Inflammatory macrophage treated with lipopolysaccharide for 1 hour (primary cell): ENCODE results near the gene SMARCA2.

Experiments used
- DNase-seq, 2 donors: peaks; one replicate each; pipeline ENCODE4 v3.0.0-alpha.2; 2020 to 2022

Gene SMARCA2

DNA sequence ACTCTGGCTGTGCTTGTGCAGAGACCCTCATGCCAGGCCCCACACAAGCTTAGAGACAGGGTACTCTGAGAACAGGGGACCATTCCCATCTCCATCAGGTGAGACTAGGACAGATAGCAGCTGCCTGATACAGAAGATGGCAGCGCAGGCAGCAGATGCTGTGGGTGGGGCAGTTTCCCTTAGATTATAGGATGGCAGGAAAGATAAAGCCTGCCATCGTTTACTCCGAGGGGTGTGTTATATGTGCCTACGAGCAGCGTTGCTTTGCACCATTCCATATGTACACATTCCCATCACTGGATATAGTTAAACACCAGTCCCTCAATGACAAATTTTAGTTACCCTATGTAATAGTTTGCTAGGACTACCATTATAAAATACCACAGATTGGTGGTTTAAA, 135.2 kb downstream of the SMARCA2 start:
- DNase-seq = no peak

DNA sequence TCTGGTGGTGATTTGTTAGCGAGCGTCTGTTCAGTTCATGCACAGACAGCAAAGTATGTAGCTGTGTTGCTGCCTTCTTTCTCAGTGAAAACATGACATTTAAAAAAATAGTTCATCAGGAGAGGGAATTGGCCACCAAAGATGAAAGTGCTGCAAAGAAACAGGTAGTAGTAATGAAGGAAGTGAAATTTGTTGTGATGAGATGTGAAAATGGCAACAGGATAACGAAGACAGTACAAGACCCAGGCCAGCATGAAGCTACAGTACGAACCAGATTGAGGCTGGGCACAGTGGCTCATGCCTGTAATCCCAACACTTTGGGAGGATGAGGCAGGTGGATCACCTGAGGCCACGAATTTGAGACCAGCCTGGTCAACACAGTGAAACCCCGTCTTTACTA, 136.0 kb downstream of the SMARCA2 start:
- no peak for DNase-seq

DNA sequence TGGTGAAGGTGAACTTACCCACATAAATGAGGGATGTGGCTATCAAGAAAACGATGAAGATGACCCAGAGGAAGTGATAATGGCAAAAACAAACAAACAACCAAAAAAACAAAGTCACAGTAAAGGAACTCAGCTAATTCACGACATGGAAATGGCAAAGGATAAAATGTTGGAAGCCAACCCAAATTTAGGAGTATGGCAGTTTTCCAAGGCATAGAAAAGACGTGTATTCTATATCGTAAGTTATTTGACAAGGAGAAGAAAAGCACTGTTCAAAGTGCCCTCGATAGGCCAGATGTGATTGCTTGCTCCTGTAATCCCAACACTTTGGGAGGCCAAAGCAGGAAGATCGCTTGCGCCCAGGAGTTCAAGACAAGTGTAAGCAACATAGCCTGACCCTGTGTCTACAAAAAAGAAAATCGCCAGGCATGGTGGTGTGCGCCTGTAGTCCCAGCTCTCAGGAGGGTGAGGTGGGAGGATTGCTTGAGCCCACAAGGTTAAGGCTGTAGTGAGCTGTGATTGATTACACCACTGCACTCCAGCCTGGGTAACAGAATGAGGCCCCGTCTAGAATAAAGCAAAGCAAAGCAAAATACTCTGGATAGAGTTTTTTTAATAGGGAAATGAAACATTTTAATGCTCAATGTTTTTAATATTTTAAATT, 138.0 kb downstream of the SMARCA2 start:
- DNase-seq = no peak

DNA sequence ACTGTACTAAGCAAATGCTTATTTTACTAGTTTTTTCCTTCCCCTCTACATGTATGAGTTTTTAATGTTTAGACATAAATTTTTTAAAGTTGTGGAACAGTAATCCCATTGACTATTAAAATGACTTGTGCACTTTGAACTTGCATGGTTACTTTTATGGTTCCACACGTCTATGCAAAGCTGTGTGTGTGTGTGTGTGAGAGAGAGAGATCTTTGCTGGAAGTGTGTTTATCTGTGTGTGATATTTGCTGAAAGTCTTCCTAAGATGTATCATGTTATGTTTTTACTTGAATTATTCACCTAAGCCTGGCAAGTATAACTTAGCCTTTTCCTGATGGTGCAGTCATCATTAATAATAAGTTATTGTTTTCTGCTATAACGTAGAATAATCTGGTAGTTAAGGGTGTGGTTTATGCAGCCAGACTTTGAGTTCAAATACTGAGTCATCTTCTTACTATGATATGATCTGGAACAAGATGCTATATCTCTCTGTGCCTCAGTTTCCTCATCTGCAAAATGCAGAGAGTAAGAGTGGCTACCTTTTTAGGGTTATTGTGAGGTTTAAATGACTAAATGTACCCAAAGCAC, 138.6 kb downstream of the SMARCA2 start:
- no peak for DNase-seq

DNA sequence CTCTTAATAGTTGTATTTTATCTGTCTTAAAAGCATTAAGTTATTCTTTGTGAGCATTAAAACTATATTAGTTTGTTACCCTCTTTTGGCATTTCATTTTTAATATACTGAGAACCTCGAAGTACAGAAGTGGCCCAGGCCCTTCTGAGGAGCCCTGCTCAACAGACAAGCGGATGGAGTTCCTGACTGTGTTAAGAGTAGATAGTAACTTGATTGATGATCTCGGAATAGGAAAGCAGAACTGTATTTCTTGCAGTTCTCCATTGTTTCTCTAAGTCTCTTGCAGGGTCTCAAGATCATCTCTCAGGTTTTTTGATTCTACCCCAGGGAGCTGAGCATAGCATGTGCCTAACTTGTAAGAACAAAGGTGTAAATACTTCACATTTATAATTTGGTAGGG, 139.6 kb downstream of the SMARCA2 start:
- no peak for DNase-seq

DNA sequence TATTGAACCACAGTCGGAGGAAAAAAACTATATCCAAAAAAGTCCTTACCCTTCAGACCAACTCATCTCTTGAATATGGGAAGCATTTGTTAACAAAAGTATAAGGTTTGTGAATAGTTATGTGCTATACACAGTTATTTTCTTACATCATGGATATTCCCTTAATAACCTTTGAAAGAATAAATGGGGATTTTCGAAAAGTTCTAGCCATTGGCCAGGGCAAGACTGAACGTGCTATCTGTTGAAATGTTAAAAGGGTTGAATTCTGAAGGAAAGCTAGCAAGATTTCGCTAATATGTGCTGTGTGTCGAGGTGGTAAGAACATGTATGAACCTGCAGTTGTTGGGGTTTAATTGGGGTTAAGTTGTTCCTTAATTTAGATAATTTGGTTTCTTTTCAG, 140.8 kb downstream of the SMARCA2 start:
- no peak for DNase-seq

DNA sequence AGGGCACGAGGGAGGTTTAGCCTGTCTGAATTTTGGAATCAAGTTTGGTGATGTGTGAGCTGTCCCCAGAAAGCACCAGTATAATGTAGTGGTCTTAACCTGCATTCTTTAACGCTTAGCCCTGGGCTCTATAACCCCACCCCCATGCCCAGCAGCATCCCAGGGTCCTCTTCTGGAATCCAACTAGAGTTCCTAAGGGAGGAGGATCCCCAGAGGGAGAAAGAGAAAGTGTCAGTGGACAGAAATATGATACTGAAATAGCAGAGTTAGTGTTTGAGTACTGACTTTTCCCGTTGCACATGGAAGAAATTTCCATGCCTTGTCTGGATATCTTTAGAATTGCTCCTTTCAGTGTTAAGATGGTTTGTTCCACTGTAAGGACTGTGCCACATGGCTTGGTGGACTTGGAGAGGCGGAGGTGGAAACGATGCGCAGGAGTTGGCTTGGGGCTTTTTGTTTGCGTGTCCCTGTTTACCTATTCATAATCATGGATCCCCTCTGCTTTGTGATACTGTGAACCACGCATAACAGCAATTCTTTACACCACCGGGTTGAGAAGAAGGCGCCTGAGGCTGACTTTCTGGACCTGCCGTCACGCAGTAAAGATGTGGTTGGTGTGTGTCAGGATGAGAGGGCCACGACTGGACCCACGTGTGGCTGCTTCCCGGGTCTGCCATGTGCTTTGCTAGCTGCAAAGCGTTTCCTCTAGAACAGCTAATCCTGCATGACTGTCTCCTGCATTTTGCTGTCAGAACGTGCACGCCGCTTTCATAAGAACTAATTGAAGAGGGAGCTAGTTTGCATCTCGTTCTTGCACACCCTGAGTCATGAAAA, 142.3 kb downstream of the SMARCA2 start:
- DNase-seq = peak; percentile 13 to 23

DNA sequence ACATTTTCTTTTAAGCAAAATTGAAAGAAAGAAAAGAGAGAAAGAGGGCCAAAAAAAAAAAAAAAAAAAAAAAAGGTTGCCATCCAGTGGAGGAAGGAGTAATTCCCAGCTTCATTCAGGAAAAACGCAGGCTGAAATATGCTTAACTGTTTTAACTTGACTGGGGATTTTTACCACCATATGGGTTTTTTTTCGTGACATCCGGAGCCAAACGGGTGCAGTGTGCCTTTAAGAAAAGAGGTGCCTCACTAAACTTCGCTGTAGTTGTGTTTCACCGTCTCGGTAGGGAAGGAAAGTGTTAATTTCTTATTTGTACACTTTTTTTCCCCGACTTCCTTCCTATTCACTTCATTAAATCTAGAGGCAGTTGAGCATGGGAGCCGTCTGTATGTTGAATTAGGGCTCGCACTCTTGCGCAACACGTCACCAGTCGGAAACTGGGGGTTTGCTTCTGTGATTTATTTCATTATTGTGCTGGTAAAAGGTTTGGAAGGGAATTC, 143.0 kb downstream of the SMARCA2 start:
- peak; percentile 42 to 60 for DNase-seq

DNA sequence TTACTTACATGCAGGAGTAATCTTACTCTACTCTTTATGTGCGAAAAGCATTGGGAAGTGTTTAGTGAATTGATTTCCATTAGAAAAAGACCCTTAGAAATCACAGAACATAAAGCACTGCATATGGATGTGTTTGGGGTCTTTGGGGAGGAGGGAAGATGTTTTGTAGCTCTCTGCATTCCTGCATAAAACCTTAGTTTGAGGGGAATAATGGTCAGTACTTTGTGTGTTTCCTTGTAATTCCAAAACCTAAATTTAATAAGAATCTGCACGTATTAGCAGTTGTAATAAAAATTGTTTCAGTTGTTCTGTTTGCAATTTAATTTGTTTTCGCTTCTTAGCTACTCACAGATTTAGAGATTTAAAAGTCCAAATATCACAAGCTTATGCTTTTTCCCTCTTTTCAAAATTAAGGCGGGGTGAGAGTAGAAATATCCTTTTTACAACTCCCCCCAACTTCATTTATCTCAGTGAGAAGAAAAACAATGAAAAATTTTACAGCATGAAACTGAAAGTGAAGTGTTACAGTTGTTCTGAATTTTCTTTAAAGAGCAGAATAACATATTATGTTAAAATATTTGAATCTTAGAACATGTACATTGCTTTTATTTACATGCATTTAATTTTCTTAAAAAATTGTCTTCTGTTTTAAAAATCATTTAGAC, 143.8 kb downstream of the SMARCA2 start:
- peak in 1 of 2 donors; percentile 16 for DNase-seq

DNA sequence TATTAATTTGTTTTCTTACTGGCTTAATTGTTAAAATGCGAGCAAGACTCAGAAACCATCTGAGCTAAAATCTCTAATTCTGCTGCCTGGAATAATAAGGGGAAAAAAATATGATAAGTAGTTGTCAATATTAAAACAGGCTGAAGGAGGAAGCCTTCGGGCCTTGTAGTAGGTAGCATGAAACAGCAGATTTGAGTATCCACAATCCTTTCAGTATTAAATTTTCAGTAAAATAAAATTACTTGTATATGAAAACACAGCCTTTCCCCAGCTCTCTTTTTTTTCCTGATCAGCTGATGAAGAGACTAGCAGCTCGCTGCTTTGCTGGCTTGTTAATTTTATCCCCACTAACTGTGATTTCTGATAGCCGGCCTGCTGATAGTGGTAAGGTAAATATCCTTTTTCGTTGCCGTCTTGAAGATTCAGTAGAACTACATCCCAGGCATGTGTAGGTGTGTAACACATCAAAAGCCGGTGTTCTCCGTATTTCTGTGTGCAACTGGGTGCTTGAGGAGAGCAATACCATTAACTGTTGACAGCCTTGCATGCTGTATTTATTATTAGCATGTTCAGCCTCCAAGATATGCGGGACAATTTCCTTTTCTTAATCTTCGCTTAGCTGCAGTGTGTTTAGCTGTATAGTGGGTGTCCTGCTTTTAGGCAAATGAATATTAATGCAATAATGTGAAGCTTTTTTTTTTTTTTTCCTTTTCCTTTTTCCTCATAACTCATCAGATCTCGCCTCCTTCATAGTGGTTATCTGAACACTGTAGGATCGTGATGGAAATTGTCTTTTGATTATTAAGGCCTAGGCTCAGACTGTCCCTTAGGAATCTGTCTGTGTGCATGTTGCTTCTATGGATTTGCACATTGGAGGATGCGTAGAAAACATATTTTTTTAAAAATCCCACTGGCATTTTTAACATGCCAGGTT, 144.6 kb downstream of the SMARCA2 start:
- DNase-seq = peak in 1 of 2 donors; percentile 28

DNA sequence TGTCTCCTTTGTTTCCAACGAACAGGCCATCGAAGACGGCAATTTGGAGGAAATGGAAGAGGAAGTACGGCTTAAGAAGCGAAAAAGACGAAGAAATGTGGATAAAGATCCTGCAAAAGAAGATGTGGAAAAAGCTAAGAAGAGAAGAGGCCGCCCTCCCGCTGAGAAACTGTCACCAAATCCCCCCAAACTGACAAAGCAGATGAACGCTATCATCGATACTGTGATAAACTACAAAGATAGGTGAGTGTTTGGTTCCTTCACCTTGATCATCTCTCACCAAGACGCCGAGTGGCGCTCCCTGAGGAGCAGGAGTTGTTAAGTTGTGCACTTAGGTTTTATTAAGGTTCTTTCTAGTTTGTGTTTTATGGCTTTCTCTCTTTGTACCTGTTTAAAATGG, 146.5 kb downstream of the SMARCA2 start:
- no peak for DNase-seq

DNA sequence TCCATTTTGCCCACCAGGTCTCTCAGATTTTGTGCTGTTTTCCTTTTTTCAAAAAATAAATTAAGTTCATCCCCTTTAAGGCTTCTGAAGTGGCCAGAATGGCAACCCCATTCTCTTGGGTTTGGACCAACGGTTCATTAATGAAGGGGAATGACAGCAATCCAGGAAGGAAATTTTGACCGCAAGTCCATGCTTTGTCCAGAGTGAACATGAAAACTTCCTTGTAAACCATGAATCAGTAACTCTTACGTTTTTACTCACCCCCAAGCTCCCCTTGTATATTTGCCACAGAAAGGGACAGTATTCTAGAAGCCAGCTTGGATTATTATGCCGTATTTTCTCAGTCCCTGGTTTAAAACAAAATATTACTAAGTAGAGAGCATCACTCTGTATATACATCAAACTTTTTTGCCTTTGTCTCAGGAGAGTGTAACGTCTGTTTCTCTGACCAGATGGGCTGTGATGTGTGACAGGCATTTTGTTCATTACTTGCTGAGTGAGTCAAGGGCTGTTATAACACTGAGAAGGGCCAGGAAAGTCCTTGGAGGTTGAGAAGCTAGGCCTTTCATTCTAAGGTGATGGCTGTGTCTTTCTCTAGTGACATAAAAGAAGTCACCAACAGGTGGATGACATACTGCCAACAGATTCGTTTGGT, 148.2 kb downstream of the SMARCA2 start:
- no peak for DNase-seq

DNA sequence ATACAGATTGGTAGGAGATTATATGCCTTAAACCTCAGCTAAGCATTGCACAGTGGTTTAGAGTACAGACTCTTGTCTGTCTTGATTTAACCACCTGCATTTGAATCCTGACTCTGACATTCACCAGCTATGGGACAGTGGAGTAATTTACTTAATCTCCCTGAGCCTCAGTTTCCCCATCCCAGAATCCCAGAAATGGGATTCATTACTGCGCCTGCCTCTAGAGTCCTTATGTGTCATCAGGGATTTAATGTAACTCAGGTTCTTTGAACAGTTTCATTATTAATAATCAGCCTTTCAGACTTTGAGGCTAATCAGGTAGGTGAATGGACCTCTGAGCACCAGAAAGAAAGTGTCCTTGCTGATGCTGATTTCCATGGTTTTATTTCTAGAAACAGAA, 149.1 kb downstream of the SMARCA2 start:
- DNase-seq = no peak

DNA sequence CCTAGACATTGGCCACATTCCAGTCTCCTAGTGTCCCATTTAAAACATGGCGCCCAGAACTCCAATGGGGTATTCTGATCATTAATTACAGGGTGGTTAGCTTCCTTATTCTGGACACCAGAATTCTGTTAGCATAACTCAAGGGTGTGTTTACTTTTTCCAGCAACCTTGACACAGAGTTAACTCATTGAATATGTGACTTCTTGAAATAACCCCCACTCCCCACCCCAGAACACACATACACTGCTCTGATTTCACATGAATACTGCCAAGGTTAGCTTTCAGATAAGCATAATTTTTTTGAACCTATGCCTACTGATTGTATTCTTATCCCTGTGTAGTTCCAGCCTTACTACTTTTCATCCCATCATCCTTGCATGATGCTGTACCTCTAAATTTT, 151.1 kb downstream of the SMARCA2 start:
- DNase-seq = no peak

DNA sequence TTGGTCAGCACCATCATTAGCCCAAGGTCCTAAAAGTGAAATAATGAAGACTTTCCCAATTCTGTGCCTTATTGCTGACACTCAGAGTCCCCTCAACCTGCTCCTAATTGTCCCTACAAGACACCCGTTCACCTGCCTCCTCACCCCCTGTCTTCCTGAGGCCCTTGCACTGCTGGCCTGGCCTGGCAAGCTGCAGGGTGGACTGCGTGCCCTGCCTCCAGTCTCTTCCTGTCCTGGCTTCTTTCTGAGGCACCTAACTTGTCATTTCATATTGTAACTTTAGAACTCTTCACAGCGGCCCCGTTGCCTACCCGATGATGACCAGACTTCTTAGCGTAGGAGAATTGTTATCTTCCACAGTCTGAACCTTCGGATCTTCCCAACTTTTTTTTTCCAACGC, 153.9 kb downstream of the SMARCA2 start:
- no peak for DNase-seq

DNA sequence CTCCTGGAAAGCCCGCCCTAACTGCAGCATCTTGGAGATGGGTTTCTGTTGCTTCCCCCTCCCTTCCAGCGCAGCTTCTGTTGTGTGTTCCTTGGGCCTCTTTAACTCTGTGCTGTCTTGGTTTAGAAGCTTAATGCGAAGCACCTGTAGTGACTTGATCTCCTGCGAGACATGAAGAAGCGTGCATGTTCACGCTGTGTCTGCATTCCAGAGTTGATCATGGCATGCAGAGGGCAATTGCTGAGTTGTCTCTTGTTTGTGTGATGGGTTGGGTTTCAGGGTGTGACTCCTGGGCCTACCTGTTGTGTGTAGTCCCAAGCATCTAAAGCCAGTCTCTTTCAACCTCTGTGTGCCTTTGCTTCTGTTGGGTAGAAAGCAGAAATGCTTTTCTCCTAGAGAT, 155.6 kb downstream of the SMARCA2 start:
- DNase-seq = no peak

DNA sequence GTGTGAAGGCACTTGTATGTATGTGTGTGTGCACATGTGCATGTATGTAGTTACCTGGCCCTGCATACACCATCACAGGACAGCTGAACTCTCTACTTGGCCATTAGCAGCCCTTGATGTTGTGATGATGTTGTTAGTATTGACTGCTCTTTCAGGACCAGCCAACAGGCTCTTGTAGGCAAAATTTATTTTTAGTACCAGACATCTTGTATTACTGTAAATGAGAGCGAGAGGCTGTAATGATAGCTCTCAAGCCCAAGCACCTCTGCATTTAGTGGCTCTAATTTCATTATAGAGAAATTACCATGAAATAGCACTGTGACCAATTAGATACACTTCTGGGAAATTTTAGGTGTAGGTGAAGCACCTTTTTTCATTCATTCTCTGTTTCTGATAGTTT, 158.0 kb downstream of the SMARCA2 start:
- DNase-seq = no peak

DNA sequence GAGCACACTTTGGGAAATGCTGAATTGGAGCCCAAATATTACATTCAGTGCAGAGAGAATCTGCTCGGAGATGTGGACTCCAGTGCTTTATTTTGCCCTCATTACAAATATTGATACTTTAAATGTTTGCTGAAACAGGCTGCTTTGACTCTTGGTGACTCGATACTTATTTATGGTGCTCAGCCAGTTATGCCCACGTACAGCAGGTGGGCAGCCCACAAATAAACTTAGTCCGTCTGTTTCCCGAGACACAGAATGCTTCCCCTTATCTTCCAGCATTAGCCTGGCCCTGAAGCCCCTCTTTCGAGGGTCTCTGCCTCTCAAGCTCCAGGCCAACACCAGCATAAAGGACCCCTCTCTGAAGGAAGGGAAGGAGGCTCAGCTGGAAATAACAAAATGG, 158.7 kb downstream of the SMARCA2 start:
- DNase-seq = no peak

DNA sequence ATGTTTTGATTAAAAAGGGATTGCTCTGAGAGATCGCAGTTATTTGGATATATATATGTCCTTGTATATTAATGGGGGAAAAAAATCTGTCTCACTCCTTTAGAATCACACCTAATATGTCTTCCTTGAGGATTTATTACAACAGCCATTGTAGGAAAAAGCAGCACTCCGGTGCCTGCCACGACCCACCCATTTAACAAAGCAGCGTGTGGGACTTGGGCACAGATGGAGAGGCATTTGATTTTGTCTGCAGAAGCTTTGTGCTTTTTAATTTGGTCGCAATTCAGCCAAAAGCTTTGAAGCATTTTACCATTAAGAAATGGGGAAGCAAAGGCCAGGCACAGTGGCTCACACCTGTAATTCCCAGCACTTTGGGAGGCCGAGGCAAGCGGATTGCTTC, 159.2 kb downstream of the SMARCA2 start:
- no peak for DNase-seq

DNA sequence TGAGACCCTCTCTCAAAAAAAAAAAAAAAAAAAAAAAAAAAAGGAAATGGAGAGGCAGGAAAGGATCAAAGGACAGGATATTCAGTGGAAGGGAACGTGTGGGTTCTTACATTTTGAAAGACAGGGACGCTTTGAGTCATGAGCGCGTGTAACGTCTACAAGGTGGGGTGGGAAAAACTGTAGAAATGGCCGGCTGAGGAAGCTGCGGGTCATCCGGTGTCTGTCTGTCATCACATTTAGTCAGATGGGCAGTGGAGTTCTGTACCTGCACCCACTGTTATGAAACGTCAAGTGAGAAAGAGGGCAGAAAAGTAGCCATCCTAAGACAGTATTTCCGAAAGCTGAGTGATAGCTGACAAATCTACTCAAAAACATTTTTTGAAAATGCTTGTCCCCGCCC, 159.8 kb downstream of the SMARCA2 start:
- no peak for DNase-seq

DNA sequence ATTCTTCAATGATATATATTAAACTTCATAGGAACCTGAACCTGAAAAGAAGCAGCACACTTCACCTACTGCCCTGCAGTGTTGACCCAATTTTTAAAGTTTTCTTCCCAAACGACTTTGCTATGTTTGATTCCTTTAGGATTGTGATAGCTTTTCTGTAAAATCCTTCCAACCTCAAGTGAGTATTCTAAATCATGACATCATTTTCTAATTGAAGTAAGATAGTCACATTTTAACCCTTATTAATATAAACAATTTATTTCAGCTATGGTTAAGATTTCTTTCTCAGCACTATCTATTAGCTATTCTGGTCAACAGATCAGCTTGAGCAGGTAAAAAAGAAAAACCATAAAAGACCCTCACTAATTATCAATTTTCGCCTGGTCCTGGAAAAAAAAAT, 162.0 kb downstream of the SMARCA2 start:
- DNase-seq = no peak
